H1 (cell line): Measurements from ENCODE around the gene SIDT1. TPM values are rescaled to one million over a fixed set of nuclear protein-coding genes. Genes with fewer than 3 reads are reported as not detected.

Source experiments
- CTCF ChIA-PET: fragments of 300-600 bp; sonication (Branson Sonifier 250); formaldehyde crosslinking; loops from one replicate; lab custom pipeline; 2021; ENCODE audit not compliant: partially characterized antibody; lab: Charles Lee
- POLR2A ChIA-PET: fragments of 300-600 bp; sonication (Branson Sonifier 250); formaldehyde crosslinking; loops from one replicate; lab custom pipeline; 2021; ENCODE audit warnings: inconsistent platforms; ENCODE audit not compliant: partially characterized antibody; lab: Charles Lee
- DNase-seq, 2 experiments: peaks; one replicate each; pipeline versions ENCODE4 v3.0.0 to v3.0.0-alpha.2; 2010 to 2022; ENCODE audit warnings: low spot score in 2 of 2, low read depth in 1 of 2, mixed read lengths in 1 of 2
- FAIRE-seq: peaks from 2 replicates; lab custom pipeline; 2011; peaks lifted over from hg19 to GRCh38; lab: Jason Lieb, UNC
- H2AFZ ChIP-seq: 2 replicates; pipeline ENCODE4 v1.8.1; 2012; ENCODE audit warnings: low read length, inconsistent platforms
- H2AK5ac ChIP-seq: 2 replicates; pipeline ENCODE4 v1.6.1; 2013; ENCODE audit warnings: low read depth, low read length
- H2BK120ac ChIP-seq: replicated peaks from 2 replicates; pipeline ENCODE3; 2013; ENCODE audit warnings: low read depth, low read length, inconsistent platforms
- H2BK12ac ChIP-seq: 2 replicates; pipeline ENCODE4 v1.6.1; 2013; ENCODE audit warnings: low read depth, low read length
- H2BK15ac ChIP-seq: 2 replicates; pipeline ENCODE4 v1.6.1; 2013; ENCODE audit warnings: low read length
- H2BK20ac ChIP-seq: 2 replicates; pipeline ENCODE4 v1.6.1; 2013; ENCODE audit warnings: low read length
- H2BK5ac ChIP-seq: 2 replicates; pipeline ENCODE4 v1.6.1; 2013; ENCODE audit warnings: low read depth, low read length
- H3K14ac ChIP-seq: 2 replicates; pipeline ENCODE4 v1.6.1; 2013; ENCODE audit warnings: inconsistent platforms; ENCODE audit not compliant: insufficient read length
- H3K18ac ChIP-seq: 2 replicates; pipeline ENCODE4 v1.6.1; 2013; ENCODE audit warnings: low read length; ENCODE audit errors: extremely low read depth
- H3K23ac ChIP-seq: 2 replicates; pipeline ENCODE4 v1.6.1; 2013; ENCODE audit warnings: inconsistent platforms; ENCODE audit not compliant: insufficient read length
- H3K23me2 ChIP-seq: 2 replicates; pipeline ENCODE4 v1.6.1; 2013; ENCODE audit warnings: low read depth, low read length
- H3K27ac ChIP-seq: 2 replicates; pipeline ENCODE4 v1.6.1; 2011; ENCODE audit warnings: low read depth, low read length, inconsistent platforms
- H3K27me3 ChIP-seq, 4 experiments: replicated peaks in 1 of 4; 1 replicate in 1 of 4; 2 replicates in 3 of 4; pipeline versions ENCODE4 v1.6.1 to v1.8.1; 2011 to 2013; ENCODE audit warnings: low read length in 3 of 4, mild to moderate bottlenecking in 3 of 4, inconsistent platforms in 2 of 4, mixed read lengths in 2 of 4, moderate library complexity in 1 of 4; ENCODE audit not compliant: control insufficient read depth in 3 of 4, insufficient read depth in 3 of 4; ENCODE audit errors: extremely low read depth in 1 of 4
- H3K36me3 ChIP-seq, 4 experiments: 2 replicates each; pipeline versions ENCODE4 v1.6.1 to v1.8.1; 2011 to 2013; ENCODE audit warnings: mild to moderate bottlenecking in 4 of 4, low read length in 3 of 4, moderate library complexity in 2 of 4, control low read depth in 1 of 4, inconsistent platforms in 1 of 4; ENCODE audit not compliant: insufficient read depth in 4 of 4, control insufficient read depth in 2 of 4
- H3K4ac ChIP-seq: replicated peaks from 2 replicates; pipeline ENCODE3; 2013; ENCODE audit warnings: low read length, low read depth, mixed read lengths, inconsistent platforms; ENCODE audit not compliant: insufficient read length
- H3K4me1 ChIP-seq, 4 experiments: replicated peaks in 1 of 4; 1 replicate in 1 of 4; 2 replicates in 3 of 4; pipeline versions ENCODE4 v1.6.1 to v1.8.1; 2011 to 2013; ENCODE audit warnings: low read length in 3 of 4, inconsistent platforms in 2 of 4, mixed read lengths in 1 of 4; ENCODE audit not compliant: insufficient read depth in 4 of 4, control insufficient read depth in 3 of 4
- H3K4me2 ChIP-seq, 2 experiments: 2 replicates each; pipeline versions ENCODE4 v1.6.1 to v1.8.1; 2011 to 2013; ENCODE audit warnings: low read depth in 2 of 2, low read length in 2 of 2, control low read depth in 1 of 2, inconsistent platforms in 1 of 2, mild to moderate bottlenecking in 1 of 2; ENCODE audit not compliant: insufficient read depth in 1 of 2
- H3K4me3 ChIP-seq, 4 experiments: fragments of 200-600, 300-600 bp in 1 of 4; sonication (generic), shearing (Covaris generic), sonication (Bioruptor Twin) in 1 of 4; 2 replicates each; pipeline versions ENCODE4 v1.5.1 to v1.8.1; 2011 to 2016; ENCODE audit warnings: low read length in 4 of 4, low read depth in 3 of 4, control low read depth in 2 of 4, inconsistent platforms in 2 of 4, mild to moderate bottlenecking in 2 of 4, mixed read lengths in 1 of 4, moderate library complexity in 1 of 4; ENCODE audit not compliant: insufficient read depth in 2 of 4; ENCODE audit errors: extremely low read depth in 1 of 4
- H3K56ac ChIP-seq: replicated peaks from 2 replicates; pipeline ENCODE3; 2013; ENCODE audit warnings: low read depth, mild to moderate bottlenecking, mixed read lengths, low read length, inconsistent platforms; ENCODE audit not compliant: insufficient read length
- H3K79me1 ChIP-seq: 2 replicates; pipeline ENCODE4 v1.6.1; 2013; ENCODE audit warnings: low read depth, low read length, control low read depth
- H3K79me2 ChIP-seq, 2 experiments: 2 replicates each; pipeline versions ENCODE4 v1.6.1 to v1.8.1; 2012 to 2013; ENCODE audit warnings: low read length in 2 of 2, mild to moderate bottlenecking in 2 of 2, inconsistent platforms in 1 of 2; ENCODE audit not compliant: insufficient read depth in 2 of 2, control insufficient read depth in 1 of 2
- H3K9ac ChIP-seq, 4 experiments: replicated peaks in 1 of 4; 1 replicate in 1 of 4; 2 replicates in 3 of 4; pipeline versions ENCODE4 v1.6.1 to v1.8.1; 2011 to 2013; ENCODE audit warnings: low read depth in 3 of 4, low read length in 3 of 4, control low read depth in 2 of 4, mild to moderate bottlenecking in 2 of 4, moderate library complexity in 2 of 4, inconsistent platforms in 1 of 4; ENCODE audit errors: extremely low read depth in 1 of 4
- H3K9me3 ChIP-seq, 2 experiments: 2 replicates each; pipeline versions ENCODE4 v1.6.1 to v1.8.1; 2012 to 2013; ENCODE audit warnings: mild to moderate bottlenecking in 2 of 2, moderate library complexity in 2 of 2, control low read depth in 1 of 2, inconsistent platforms in 1 of 2, low read depth in 1 of 2, low read length in 1 of 2, mixed read lengths in 1 of 2; ENCODE audit not compliant: insufficient read depth in 2 of 2
- H4K20me1 ChIP-seq, 2 experiments: replicated peaks in 1 of 2; 2 replicates each; pipeline versions ENCODE3 to v1.8.1; 2011 to 2013; ENCODE audit warnings: inconsistent platforms in 2 of 2, low read length in 2 of 2, mild to moderate bottlenecking in 1 of 2; ENCODE audit not compliant: insufficient read depth in 2 of 2, control insufficient read depth in 1 of 2
- H4K5ac ChIP-seq: 2 replicates; pipeline ENCODE4 v1.6.1; 2013; ENCODE audit warnings: low read length, low read depth, mixed read lengths, inconsistent platforms; ENCODE audit not compliant: insufficient read length
- H4K8ac ChIP-seq: 2 replicates; pipeline ENCODE4 v1.8.0; 2013; ENCODE audit warnings: mild to moderate bottlenecking, moderate library complexity, low read length, inconsistent platforms; ENCODE audit not compliant: insufficient read depth; ENCODE audit errors: extremely low read depth
- H4K91ac ChIP-seq: replicated peaks from 2 replicates; pipeline ENCODE3; 2013; ENCODE audit warnings: low read length, mixed read lengths, inconsistent platforms; ENCODE audit not compliant: insufficient read length
- ATF2 ChIP-seq: IDR thresholded peaks from 2 replicates; pipeline ENCODE4 v1.6.1; 2012; ENCODE audit warnings: low read length, inconsistent platforms
- CBX8 ChIP-seq: fragments of 300-800, 300-1000 bp; sonication (generic); IDR thresholded peaks from 2 replicates; pipeline ENCODE4 v1.7.1; 2016; ENCODE audit warnings: low read depth, low read length, borderline replicate concordance
- CEBPB ChIP-seq: IDR thresholded peaks from 2 replicates; pipeline ENCODE4 v1.6.1; 2012; ENCODE audit warnings: low read depth, low read length
- JUN ChIP-seq: IDR thresholded peaks from 2 replicates; pipeline ENCODE4 v1.6.1; 2011; ENCODE audit warnings: low read depth, mild to moderate bottlenecking, improper control_type of control experiment, low read length
- SIRT6 ChIP-seq: IDR thresholded peaks from one replicate; pipeline ENCODE4 v1.7.1; 2012; ENCODE audit warnings: low read length, inconsistent platforms
- WGBS, 2 experiments: shearing (Covaris generic) in 1 of 2; methylation state at CpG; one replicate each; pipeline versions ENCODE4 v1.1.6 to v1.1.7; 2013 to 2015; ENCODE audit warnings: low lambda C conversion rate in 2 of 2, mixed read lengths in 2 of 2, inconsistent platforms in 1 of 2, low coverage in 1 of 2, missing lambda C conversion rate in 1 of 2; ENCODE audit not compliant: insufficient replicate concordance in 2 of 2, insufficient coverage in 1 of 2, insufficient read length in 1 of 2; ENCODE audit errors: extremely low coverage in 1 of 2, missing lambda C conversion rate in 1 of 2; 5-methylcytosine and 5-hydroxymethylcytosine counted together
- polyA plus RNA-seq, 7 experiments: library from polyadenylated mRNA; depleted of rRNA in 3 of 7; stranded (reverse) in 5 of 7; unstranded in 2 of 7; fragments of >200 nt in 5 of 7; fragments of 200-250 nt in 2 of 7; gene quantifications; 1 replicate in 5 of 7; 2 replicates in 1 of 7; 4 replicates in 1 of 7; pipeline versions ENCODE4 v1.2.1 to v1.2.3, GENCODE V29; 2011 to 2013; ENCODE audit warnings: missing spikeins in 2 of 7, mixed read lengths in 2 of 7
- total RNA-seq: library from RNA; stranded (reverse); fragmentation: NEBNext Ultra II Directional; extraction: Animal tissue kit (Norgen Biotek cat#: 25700); gene quantifications from 2 replicates; pipeline ENCODE4 v1.2.1, GENCODE V29; 2021

Gene SIDT1
- total and polyA plus RNA-seq, 2 of the 8 experiments (the other 6 are each of a cell fraction or from before 2014, with no cell fraction given), result 0.06 TPM; not detected in 1

GRCh38 chr3:113643583-113643982 is 111.2 kb downstream of the SIDT1 start:
- DNase-seq (no peak), FAIRE-seq (no peak)
- H3K36me3 ChIP-seq, result no peaks in the 10 kb centered on the region
- no peak overlapping the region for H3K9ac ChIP-seq
- no peak overlapping the region for H2BK120ac ChIP-seq
- no peak overlapping the region for H2BK15ac ChIP-seq
- no peak overlapping the region for H3K4ac ChIP-seq
- no peak overlapping the region for H3K4me2 ChIP-seq
- no peak overlapping the region for H3K18ac ChIP-seq
- no peaks in the 10 kb centered on the region for H3K79me1 ChIP-seq
- 87% methylated on average over 7 of the region's 7 CpGs; no CpG with 5 or more reads in 1 of the 2 experiments for WGBS, 2 experiments
- TF ChIP-seq SIRT6 (no peak), JUN (no peak), CBX8 (no peak), CEBPB (peak; percentile 94), ATF2 (no peak)
- TF ChIP-seq, all 59 proteins: peak for 1
- Histone ChIP-seq H3K79me2 (no peaks in the 10 kb centered on the region), H4K91ac (no peak overlapping the region), H3K56ac (no peak overlapping the region), H2BK20ac (no peak overlapping the region), H2AFZ (no peak overlapping the region), H2BK5ac (no peak overlapping the region), H2BK12ac (no peak overlapping the region), H3K4me1 (no peaks in the 10 kb centered on the region), H3K14ac (no peak overlapping the region), H3K23me2 (no peaks in the 10 kb centered on the region), H3K4me3 (no peak overlapping the region), H2AK5ac (no peak overlapping the region), H3K9me3 (peaks cover 7 to 24% of the 10 kb centered on the region in 2 experiments), H4K5ac (no peak overlapping the region), H3K27me3 (no peaks in the 10 kb centered on the region), H4K8ac (no peak overlapping the region), H3K23ac (no peak overlapping the region), H3K27ac (no peak overlapping the region), H4K20me1 (no peaks in the 10 kb centered on the region)
- POLR2A ChIA-PET, result interaction anchor here (1.2 kb wide), 1 partner anchor 19 kb away, joined by 3 read pairs; no protein-coding TSS in a partner anchor
- CTCF ChIA-PET, result interaction anchor here (0.8 to 1.0 kb wide), 3 partner anchors 10 to 17 kb away, joined by 3 read pairs; no protein-coding TSS in a partner anchor
